ENCODE results near the gene ALDOA.

ALDOA gene

GRCh38 chr16:30085820-30086219 lies 20.3 kb downstream of the ALDOA start:
- no peaks in the 10 kb centered on the region for H3K9me3 ChIP-seq (ENCODE audit: control insufficient read depth, insufficient read depth, low read length)
- no peak overlapping the region for H3K27ac ChIP-seq (ENCODE audit: low read depth, low read length)
- no peaks in the 10 kb centered on the region for H3K27me3 ChIP-seq (ENCODE audit: control insufficient read depth, low read length)
- 0 out of 2 replicates have a peak, but pooled peaks cover 6% of the 10 kb centered on the region for H3F3A ChIP-seq (ENCODE audit: control insufficient read depth, insufficient read depth)
- no peak overlapping the region for H3K4me3 ChIP-seq (ENCODE audit: low read length)
- H3K4me1 ChIP-seq (ENCODE audit: control insufficient read depth, low read length) = peaks cover 12% of the 10 kb centered on the region
- TF ChIP-seq CTCF (IDR thresholded peaks at IDR 0.05; ENCODE audit: low read depth, low read length, poor library complexity, severe bottlenecking) (no peak), EZH2phosphoT487 (IDR thresholded peaks at IDR 0.05; ENCODE audit: borderline replicate concordance, low read length) (no peak)
- no peaks in the 10 kb centered on the region for H3K9me2 ChIP-seq (replicated peaks; ENCODE audit: control insufficient read depth, low read length)
- no peaks in the 10 kb centered on the region for H4K20me1 ChIP-seq (ENCODE audit: control insufficient read depth, insufficient read depth, low read depth, low read length)
- peaks cover 4% of the 10 kb centered on the region; the same call in 1 of the 2 replicates for H3K79me2 ChIP-seq (ENCODE audit: control insufficient read depth, low read length)
- H3K4me2 ChIP-seq (ENCODE audit: low read length) = no peak overlapping the region
- H3K36me3 ChIP-seq (ENCODE audit: control insufficient read depth, low read length) = peaks cover 42% of the 10 kb centered on the region

GRCh38 chr16:30086291-30087140 lies 21.0 kb downstream of the ALDOA start:
- Histone ChIP-seq H3K79me2 (ENCODE audit: control insufficient read depth, low read length) (no peaks in the 10 kb centered on the region), H3K4me1 (ENCODE audit: control insufficient read depth, low read length) (peaks cover 19% of the 10 kb centered on the region), H3K4me2 (ENCODE audit: low read length) (no peak overlapping the region), H3K27ac (ENCODE audit: low read depth, low read length) (no peak overlapping the region), H3K36me3 (ENCODE audit: control insufficient read depth, low read length) (peaks cover 36% of the 10 kb centered on the region), H3K27me3 (ENCODE audit: control insufficient read depth, low read length) (no peaks in the 10 kb centered on the region), H4K20me1 (ENCODE audit: control insufficient read depth, insufficient read depth, low read depth, low read length) (no peaks in the 10 kb centered on the region), H3K9me2 (replicated peaks; ENCODE audit: control insufficient read depth, low read length) (no peaks in the 10 kb centered on the region), H3K9me3 (ENCODE audit: control insufficient read depth, insufficient read depth, low read length) (no peaks in the 10 kb centered on the region), H3F3A (ENCODE audit: control insufficient read depth, insufficient read depth) (0 out of 2 replicates have a peak, but pooled peaks cover 6% of the 10 kb centered on the region), H3K4me3 (ENCODE audit: low read length) (no peak overlapping the region)
- no peak for TF ChIP-seq CTCF (IDR thresholded peaks at IDR 0.05; ENCODE audit: low read depth, low read length, poor library complexity, severe bottlenecking)

GRCh38 chr16:30087181-30087898 lies 21.8 kb downstream of the ALDOA start:
- TF ChIP-seq CTCF (IDR thresholded peaks at IDR 0.05; ENCODE audit: low read depth, low read length, poor library complexity, severe bottlenecking) (no peak), EZH2phosphoT487 (IDR thresholded peaks at IDR 0.05; ENCODE audit: borderline replicate concordance, low read length) (no peak)
- H3K9me3 ChIP-seq (ENCODE audit: control insufficient read depth, insufficient read depth, low read length) = no peaks in the 10 kb centered on the region

More at GRCh38 chr16:30087181-30087898, 21.8 kb downstream of the ALDOA start:
- H3K27me3 ChIP-seq (ENCODE audit: control insufficient read depth, low read length) = no peaks in the 10 kb centered on the region
- H3K4me1 ChIP-seq (ENCODE audit: control insufficient read depth, low read length) = peaks cover 24% of the 10 kb centered on the region
- H3K79me2 ChIP-seq (ENCODE audit: control insufficient read depth, low read length) = no peaks in the 10 kb centered on the region
- no peaks in the 10 kb centered on the region for H4K20me1 ChIP-seq (ENCODE audit: control insufficient read depth, insufficient read depth, low read depth, low read length)
- H3K27ac ChIP-seq (ENCODE audit: low read depth, low read length) = no peak overlapping the region
- H3F3A ChIP-seq (ENCODE audit: control insufficient read depth, insufficient read depth) = 0 out of 2 replicates have a peak, but pooled peaks cover 6% of the 10 kb centered on the region
- peaks cover 32% of the 10 kb centered on the region for H3K36me3 ChIP-seq (ENCODE audit: control insufficient read depth, low read length)
- no peak overlapping the region for H3K4me2 ChIP-seq (ENCODE audit: low read length)
- H3K4me3 ChIP-seq (ENCODE audit: low read length) = no peak overlapping the region
- no peaks in the 10 kb centered on the region for H3K9me2 ChIP-seq (replicated peaks; ENCODE audit: control insufficient read depth, low read length)

Data from DOHH2 (cell line).